ENCODE measurements around the gene TOMM40L.
"Not testable (repeated sequence)": the region's sequence is repeated elsewhere in the genome, so short reads cannot be mapped to it uniquely, and the experiment has no call there.

TOMM40L gene

GRCh38 chr1:161257109-161257508 lies 31.2 kb downstream of the TOMM40L start:
- DNase-seq (ENCODE audit: low read depth): not testable (repeated sequence)

- DNase-seq (ENCODE audit: low read depth): peak; percentile 17
Measured at GRCh38 chr1:161258439-161259344, 32.8 kb downstream of the TOMM40L start, which contains the start of gene PCP4L1. TSS of gene PCP4L1 (plus strand) at chr1:161258745. CDS start at chr1:161258975, 230 bp downstream.

GRCh38 chr1:161259345-161259702 lies 33.5 kb downstream of the TOMM40L start:
- DNase-seq (ENCODE audit: low read depth): no peak

- no peak for DNase-seq (ENCODE audit: low read depth)
Measured at GRCh38 chr1:161259765-161260164, 33.9 kb downstream of the TOMM40L start.

- no peak for DNase-seq (ENCODE audit: low read depth)
Measured at GRCh38 chr1:161260376-161261260, 34.8 kb downstream of the TOMM40L start.

GRCh38 chr1:161261261-161262235 lies 35.7 kb downstream of the TOMM40L start:
- no peak for DNase-seq (ENCODE audit: low read depth)

GRCh38 chr1:161265305-161265704 lies 39.4 kb downstream of the TOMM40L start:
- DNase-seq (ENCODE audit: low read depth): no peak

- no peak for DNase-seq (ENCODE audit: low read depth)
Measured at GRCh38 chr1:161266202-161266601, 40.3 kb downstream of the TOMM40L start.

- DNase-seq (ENCODE audit: low read depth): no peak
Measured at GRCh38 chr1:161266836-161267235, 41.0 kb downstream of the TOMM40L start.

GRCh38 chr1:161267321-161267720 lies 41.5 kb downstream of the TOMM40L start:
- no peak for DNase-seq (ENCODE audit: low read depth)

- no peak for DNase-seq (ENCODE audit: low read depth)
Measured at GRCh38 chr1:161273402-161273801, 47.5 kb downstream of the TOMM40L start.

GRCh38 chr1:161274874-161275273 lies 49.0 kb downstream of the TOMM40L start:
- no peak for DNase-seq (ENCODE audit: low read depth)

Data from fibroblast of the conjunctiva (primary cell).